K562 (cell line): ENCODE measurements around the gene HTR2B. TPM values are rescaled to one million over a fixed set of nuclear protein-coding genes. Genes with fewer than 3 reads are reported as not detected.

Experiments
- ATAC-seq: fragments of 200-7000 bp; cut with Tn5 transposase; 3 replicates; pipeline ENCODE4 v1.9.1; 2020; ENCODE audit warnings: moderate library complexity
- BruUV-seq: library from RNA; stranded (reverse); fragments of 400-500 nt; replicated peaks from 2 replicates; lab custom pipeline; 2021; lab: Mats Ljungman, UMichigan
- CTCF ChIA-PET: fragments of 300-600 bp; formaldehyde crosslinking; extraction: SDS; loops from one replicate; lab custom pipeline; 2021; ENCODE audit warnings: low intra/inter-chr PET ratio; lab: Yijun Ruan, JAX
- POLR2A ChIA-PET: fragments of 300-600, 350-650 bp; sonication (Branson Sonifier 250); formaldehyde crosslinking; extraction: SDS; loops from one replicate; lab custom pipeline; 2021; ENCODE audit warnings: antibody characterized with exemption, inconsistent platforms; lab: Yijun Ruan, JAX
- DNase-seq, 4 experiments: peaks; one replicate each; pipeline versions ENCODE4 v3.0.0 to v3.0.0-alpha.2; 2011 to 2018; ENCODE audit warnings: low spot score in 3 of 4, mixed read lengths in 3 of 4; ENCODE audit errors: extremely low read depth in 1 of 4
- FAIRE-seq: peaks from 2 replicates; lab custom pipeline; 2011; peaks lifted over from hg19 to GRCh38; lab: Jason Lieb, UNC
- H2AFZ ChIP-seq: 2 replicates; pipeline ENCODE4 v1.6.0; 2011; ENCODE audit warnings: low read depth, low read length, control low read depth, inconsistent platforms
- H3K27ac ChIP-seq: fragments of 200-600 bp; 3 replicates; pipeline ENCODE4 v1.8.0; 2011; ENCODE audit warnings: low read depth, mild to moderate bottlenecking, control low read depth, inconsistent platforms, low read length, moderate library complexity, mixed read lengths; ENCODE audit errors: extremely low read depth
- H3K27me3 ChIP-seq, 2 experiments: fragments of 300-600 bp in 1 of 2; 2 replicates in 1 of 2; 3 replicates in 1 of 2; pipeline versions ENCODE4 v1.6.0 to v1.8.0; 2011; ENCODE audit warnings: inconsistent platforms in 2 of 2, low read length in 2 of 2, mild to moderate bottlenecking in 1 of 2, mixed read lengths in 1 of 2, moderate library complexity in 1 of 2; ENCODE audit not compliant: control insufficient read depth in 2 of 2, insufficient read depth in 2 of 2
- H3K36me3 ChIP-seq: fragments of 300-600 bp; 3 replicates; pipeline ENCODE4 v1.8.0; 2011; ENCODE audit warnings: mild to moderate bottlenecking, low read length, inconsistent platforms; ENCODE audit not compliant: control insufficient read depth, insufficient read depth
- H3K4me1 ChIP-seq, 2 experiments: fragments of 200-600 bp in 1 of 2; replicated peaks in 1 of 2; 2 replicates in 1 of 2; 3 replicates in 1 of 2; pipeline versions ENCODE4 v1.5.1 to v1.8.0; 2011; ENCODE audit warnings: inconsistent platforms in 2 of 2, low read length in 2 of 2, mild to moderate bottlenecking in 1 of 2, mixed read lengths in 1 of 2, moderate library complexity in 1 of 2; ENCODE audit not compliant: control insufficient read depth in 2 of 2, insufficient read depth in 2 of 2
- H3K4me2 ChIP-seq: 2 replicates; pipeline ENCODE4 v1.6.1; 2011; ENCODE audit warnings: low read length, control low read depth, inconsistent platforms, mixed read lengths; ENCODE audit not compliant: insufficient read depth
- H3K4me3 ChIP-seq: fragments of 200-600 bp; sonication (generic), shearing (Covaris generic); 2 replicates; pipeline ENCODE4 v1.5.1; 2016; ENCODE audit warnings: control low read depth, inconsistent platforms
- H3K79me2 ChIP-seq: fragments of 200-600 bp; 3 replicates; pipeline ENCODE4 v1.8.0; 2011; ENCODE audit warnings: low read length, inconsistent platforms; ENCODE audit not compliant: control insufficient read depth, insufficient read depth
- H3K9ac ChIP-seq, 2 experiments: 2 replicates each; pipeline versions ENCODE4 v1.6.0 to v1.6.1; 2011; ENCODE audit warnings: low read depth in 2 of 2, low read length in 2 of 2, control low read depth in 1 of 2, inconsistent platforms in 1 of 2, mild to moderate bottlenecking in 1 of 2, mixed read lengths in 1 of 2; ENCODE audit not compliant: insufficient read depth in 1 of 2
- H3K9me1 ChIP-seq: one replicate; pipeline ENCODE4 v1.6.0; 2011; ENCODE audit warnings: inconsistent platforms, mild to moderate bottlenecking, low read length, moderate library complexity; ENCODE audit not compliant: control insufficient read depth, insufficient read depth
- H3K9me3 ChIP-seq: replicated peaks from 2 replicates; pipeline ENCODE4 v1.5.1; 2011; ENCODE audit warnings: low read depth, low read length, inconsistent platforms; ENCODE audit not compliant: control insufficient read depth, insufficient read depth
- H4K20me1 ChIP-seq: replicated peaks from 2 replicates; pipeline ENCODE4 v1.6.1; 2011; ENCODE audit warnings: low read length, inconsistent platforms, mixed read lengths; ENCODE audit not compliant: control insufficient read depth, insufficient read depth
- ILF3 ChIP-seq: fragments of 450-650 bp; IDR thresholded peaks from 2 replicates; pipeline ENCODE4 v1.6.1; 2018; ENCODE audit warnings: antibody characterized with exemption, mild to moderate bottlenecking, moderate library complexity, borderline replicate concordance
- IRF2 ChIP-seq: sonication (generic); formaldehyde crosslinking; IDR thresholded peaks from 2 replicates; pipeline ENCODE4 v1.8.1; 2022; ENCODE audit warnings: mild to moderate bottlenecking, missing genetic modification reagents
- JUNB ChIP-seq: fragments of 450-650 bp; formaldehyde crosslinking; conservative IDR thresholded peaks from 2 replicates; pipeline ENCODE4 v1.4.0; 2020; ENCODE audit warnings: mild to moderate bottlenecking
- KHSRP ChIP-seq: fragments of 450-650 bp; IDR thresholded peaks from 2 replicates; pipeline ENCODE4 v1.6.1; 2017
- KLF1 ChIP-seq: fragments of 450-650 bp; IDR thresholded peaks from 2 replicates; pipeline ENCODE4 v1.6.1; 2016; ENCODE audit warnings: missing genetic modification characterization, missing compliant biosample characterization
- LEF1 ChIP-seq: fragments of 450-650 bp; IDR thresholded peaks from 2 replicates; pipeline ENCODE4 v1.6.1; 2016; ENCODE audit warnings: mild to moderate bottlenecking
- MEF2D ChIP-seq: conservative IDR thresholded peaks from 2 replicates; pipeline ENCODE4 v1.6.1; 2016; ENCODE audit warnings: low read depth, missing genetic modification characterization, missing compliant biosample characterization
- NEUROD1 ChIP-seq: fragments of 150-350 bp; IDR thresholded peaks from 2 replicates; pipeline ENCODE4 v1.6.1; 2014; ENCODE audit warnings: borderline replicate concordance, low read length, low read depth; ENCODE audit not compliant: partially characterized antibody
- PPARD ChIP-seq: fragments of 250-450 bp; sonication (Bioruptor Pico); IDR thresholded peaks from 2 replicates; pipeline ENCODE4 v1.8.0; 2022; ENCODE audit warnings: inconsistent platforms, mild to moderate bottlenecking, moderate library complexity
- ZEB2 ChIP-seq: fragments of 450-650 bp; IDR thresholded peaks from 2 replicates; pipeline ENCODE4 v1.6.1; 2016
- ZNF175 ChIP-seq: fragments of 200-800 bp; sonication (Bioruptor generic); IDR thresholded peaks from 2 replicates; pipeline ENCODE4 v1.6.1; 2016; ENCODE audit warnings: low read depth, mild to moderate bottlenecking, missing genetic modification characterization, missing compliant biosample characterization
- ZNF586 ChIP-seq: fragments of 450-650 bp; formaldehyde crosslinking; conservative IDR thresholded peaks from 2 replicates; pipeline ENCODE4 v1.4.0; 2020; ENCODE audit warnings: mild to moderate bottlenecking, moderate library complexity
- WGBS: fragments of 100-300 bp; shearing (Covaris generic); methylation state at CpG from one replicate; pipeline ENCODE4 v1.1.6; 2016; ENCODE audit warnings: low coverage, mixed read lengths; ENCODE audit not compliant: insufficient coverage; ENCODE audit errors: missing lambda C conversion rate; 5-methylcytosine and 5-hydroxymethylcytosine counted together
- in situ Hi-C: fragments of 300-500 bp; cut with MboI; formaldehyde crosslinking; loops from 4 replicates; pipeline ENCODE4 v1.15.0; 2018; ENCODE audit warnings: inconsistent platforms, mixed read lengths
- intact Hi-C: fragments of 100-400 bp; cut with micrococcal nuclease; formaldehyde crosslinking; loops from 2 replicates; pipeline ENCODE4 v1.14.2; 2022
- polyA plus RNA-seq, 8 experiments: library from polyadenylated mRNA; depleted of rRNA in 4 of 8; stranded (reverse) in 5 of 8; unstranded in 3 of 8; fragments of >200 nt; fragmentation: Nextera tagmentation in 2 of 8; fragmentation: Illumina TruSeq in 1 of 8; extraction: Ambion mirVana in 2 of 8; extraction: Trizol in 1 of 8; gene quantifications; 2 replicates each; pipeline versions ENCODE4 v1.2.1 to v1.2.3, GENCODE V29; 2011 to 2014; ENCODE audit warnings: inconsistent platforms in 1 of 8, missing spikeins in 1 of 8
- total RNA-seq, 7 experiments: library from RNA; depleted of rRNA in 6 of 7; stranded (reverse); fragments of >200 nt in 6 of 7; fragmentation: Illumina TruSeq in 2 of 7; extraction: Trizol in 2 of 7; gene quantifications; 2 replicates each; pipeline versions ENCODE4 v1.2.1 to v1.2.3, GENCODE V29; 2011 to 2021; ENCODE audit warnings: low replicate concordance in 1 of 7
- TF ChIP-seq, protein P1 (sequence below): fragments of 250-450 bp; sonication (Bioruptor Pico); IDR thresholded peaks from 2 replicates; pipeline ENCODE4 v1.8.0; 2021; ENCODE audit warnings: borderline replicate concordance, mild to moderate bottlenecking, moderate library complexity; ENCODE audit not compliant: poor library complexity, severe bottlenecking
- TF ChIP-seq, protein P2 (sequence below): fragments of 450-650 bp; formaldehyde crosslinking; IDR thresholded peaks from 2 replicates; pipeline ENCODE4 v1.4.0; 2022; ENCODE audit warnings: missing genetic modification characterization
- TF ChIP-seq, protein P3 (sequence below): sonication (generic); formaldehyde crosslinking; IDR thresholded peaks from 2 replicates; pipeline ENCODE4 v1.8.0; 2022; ENCODE audit warnings: missing genetic modification reagents, mild to moderate bottlenecking, moderate library complexity, borderline replicate concordance

The HTR2B gene
- total and polyA plus RNA-seq, 9 of the 15 experiments (the other 6 are each of a cell fraction or from before 2014, with no cell fraction given) = not detected

DNA sequence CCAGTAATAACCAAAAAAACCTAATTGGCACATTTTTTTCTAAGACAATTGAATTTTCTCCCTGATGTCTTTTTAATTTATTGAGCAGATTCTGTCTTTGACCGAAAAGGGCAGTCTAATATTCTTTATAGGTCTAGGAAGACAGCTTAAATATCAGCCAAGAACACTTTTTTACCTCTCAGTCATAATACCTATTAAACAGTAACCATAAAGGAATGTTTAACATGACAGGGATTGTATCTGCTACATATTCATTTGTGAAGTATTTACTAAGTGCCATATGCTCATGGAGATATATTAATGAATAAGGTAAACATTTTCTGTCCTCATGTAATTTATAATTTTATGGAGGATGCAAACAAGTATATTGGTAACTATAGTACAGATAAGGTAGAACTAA is 3.1 kb upstream of the HTR2B start:
- intact Hi-C loops = no loop called here
- H3K79me2 ChIP-seq = peaks cover 5% of the 10 kb centered on the region; the same call in 2 of the 3 replicates
- ChIA-PET POLR2A (no interaction called here), CTCF (no interaction called here)
- H3K9ac ChIP-seq = no peak overlapping the region
- H3K27ac ChIP-seq = no peak overlapping the region
- H2AFZ ChIP-seq = no peak overlapping the region
- TF ChIP-seq ZNF175 = no peak
- no peak for TF ChIP-seq MEF2D (tag)
- no peak for TF ChIP-seq ZNF586
- no peak for TF ChIP-seq PPARD (CRISPR knock-in tag)
- TF ChIP-seq ZEB2 = no peak
- TF ChIP-seq, protein P1, sequence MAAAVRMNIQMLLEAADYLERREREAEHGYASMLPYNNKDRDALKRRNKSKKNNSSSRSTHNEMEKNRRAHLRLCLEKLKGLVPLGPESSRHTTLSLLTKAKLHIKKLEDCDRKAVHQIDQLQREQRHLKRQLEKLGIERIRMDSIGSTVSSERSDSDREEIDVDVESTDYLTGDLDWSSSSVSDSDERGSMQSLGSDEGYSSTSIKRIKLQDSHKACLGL = no peak
- TF ChIP-seq, protein P2, sequence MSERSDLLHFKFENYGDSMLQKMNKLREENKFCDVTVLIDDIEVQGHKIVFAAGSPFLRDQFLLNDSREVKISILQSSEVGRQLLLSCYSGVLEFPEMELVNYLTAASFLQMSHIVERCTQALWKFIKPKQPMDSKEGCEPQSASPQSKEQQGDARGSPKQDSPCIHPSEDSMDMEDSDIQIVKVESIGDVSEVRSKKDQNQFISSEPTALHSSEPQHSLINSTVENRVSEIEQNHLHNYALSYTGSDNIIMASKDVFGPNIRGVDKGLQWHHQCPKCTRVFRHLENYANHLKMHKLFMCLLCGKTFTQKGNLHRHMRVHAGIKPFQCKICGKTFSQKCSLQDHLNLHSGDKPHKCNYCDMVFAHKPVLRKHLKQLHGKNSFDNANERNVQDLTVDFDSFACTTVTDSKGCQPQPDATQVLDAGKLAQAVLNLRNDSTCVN (CRISPR knock-in tag) = no peak
- TF ChIP-seq JUNB = no peak
- TF ChIP-seq, protein P3, sequence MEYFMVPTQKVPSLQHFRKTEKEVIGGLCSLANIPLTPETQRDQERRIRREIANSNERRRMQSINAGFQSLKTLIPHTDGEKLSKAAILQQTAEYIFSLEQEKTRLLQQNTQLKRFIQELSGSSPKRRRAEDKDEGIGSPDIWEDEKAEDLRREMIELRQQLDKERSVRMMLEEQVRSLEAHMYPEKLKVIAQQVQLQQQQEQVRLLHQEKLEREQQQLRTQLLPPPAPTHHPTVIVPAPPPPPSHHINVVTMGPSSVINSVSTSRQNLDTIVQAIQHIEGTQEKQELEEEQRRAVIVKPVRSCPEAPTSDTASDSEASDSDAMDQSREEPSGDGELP (CRISPR knock-in tag) = no peak
- no peak for TF ChIP-seq KLF1 (tag)
- no peak for TF ChIP-seq LEF1
- no peak for TF ChIP-seq ILF3
- no peak for TF ChIP-seq NEUROD1
- TF ChIP-seq IRF2 (CRISPR knock-in tag) = no peak
- TF ChIP-seq KHSRP = no peak
- no peak for FAIRE-seq
- no peaks in the 10 kb centered on the region for H3K9me1 ChIP-seq
- no TSS peak for BruUV-seq
- 92% methylated on average over 1 of the region's 1 CpG for WGBS
- no peaks in the 10 kb centered on the region for H3K36me3 ChIP-seq
- H3K27me3 ChIP-seq = no peaks in the 10 kb centered on the region
- no peaks in the 10 kb centered on the region for H3K4me1 ChIP-seq
- H3K4me2 ChIP-seq = no peak overlapping the region
- no peaks in the 10 kb centered on the region for H3K9me3 ChIP-seq
- H3K4me3 ChIP-seq = no peak overlapping the region
- in situ Hi-C loops = no loop called here
- DNase-seq = no peak
- no peaks in the 10 kb centered on the region for H4K20me1 ChIP-seq
- ATAC-seq = no peak
